ENCODE results near the gene MYO7A.

MYO7A gene

GRCh38 chr11:77144196-77144856, 16.3 kb downstream of the MYO7A start:
- Histone ChIP-seq H3K9ac (no peak overlapping the region), H3K27me3 (no peaks in the 10 kb centered on the region), H3K27ac (no peak overlapping the region), H3K4me3 (no peak overlapping the region), H4K20me1 (peaks cover 0 to 22% (median 0%) of the 10 kb centered on the region in 11 experiments; a peak in 6 of 22 replicates), H3K9me3 (replicated peaks in 1 of 11) (no peaks in the 10 kb centered on the region), H3K36me3 (no peaks in the 10 kb centered on the region), H3K4me1 (peaks cover 57 to 83% (median 76%) of the 10 kb centered on the region in 10 experiments), H3K4me2 (0 out of 22 replicates have a peak overlapping the region, but pooled peaks of 1 of the 11 experiments have one; percentile 80)
- TF ChIP-seq Cebpa-rat (IDR thresholded peaks at IDR 0.05), result no peak

- Histone ChIP-seq H3K9ac (no peak overlapping the region), H3K4me3 (no peak overlapping the region), H4K20me1 (peaks cover 0 to 22% (median 0%) of the 10 kb centered on the region in 11 experiments; a peak in 6 of 22 replicates), H3K9me3 (replicated peaks in 1 of 11) (no peaks in the 10 kb centered on the region), H3K4me1 (peaks cover 57 to 83% (median 76%) of the 10 kb centered on the region in 10 experiments), H3K36me3 (no peaks in the 10 kb centered on the region), H3K4me2 (no peak overlapping the region), H3K27ac (no peak overlapping the region), H3K27me3 (no peaks in the 10 kb centered on the region)
- TF ChIP-seq Cebpa-rat (IDR thresholded peaks at IDR 0.05), result no peak
Measured at GRCh38 chr11:77144857-77145428, 16.9 kb downstream of the MYO7A start.

GRCh38 chr11:77146261-77147035, 18.4 kb downstream of the MYO7A start:
- no peaks in the 10 kb centered on the region for H3K36me3 ChIP-seq

GRCh38 chr11:77147036-77147315, 18.9 kb downstream of the MYO7A start:
- Histone ChIP-seq H3K4me3 (no peak overlapping the region), H3K27me3 (peaks cover 0 to 5% (median 0%) of the 10 kb centered on the region in 11 experiments; a peak in 1 of 22 replicates), H3K27ac (peak overlapping the region in 1 of 11 experiments; percentile 50; a peak in 2 of 22 replicates), H3K36me3 (no peaks in the 10 kb centered on the region), H3K9me3 (replicated peaks in 1 of 11) (no peaks in the 10 kb centered on the region), H3K4me1 (peaks cover 63 to 83% (median 76%) of the 10 kb centered on the region in 10 experiments), H3K4me2 (peak overlapping the region; percentile 13 to 98 (median 92); a peak in 21 of 22 replicates), H4K20me1 (peaks cover 0 to 22% (median 0%) of the 10 kb centered on the region in 11 experiments; a peak in 8 of 22 replicates), H3K9ac (peak overlapping the region in 2 of 11 experiments; percentile 5 to 8; a peak in 1 of 22 replicates)
- TF ChIP-seq Cebpa-rat (IDR thresholded peaks at IDR 0.05), result no peak

More at GRCh38 chr11:77146261-77147035, 18.4 kb downstream of the MYO7A start:
- no peaks in the 10 kb centered on the region for H3K9me3 ChIP-seq (replicated peaks in 1 of 11)
- peak overlapping the region in 10 of 11 experiments; percentile 13 to 98 (median 92); a peak in 19 of 22 replicates for H3K4me2 ChIP-seq
- peaks cover 0 to 22% (median 0%) of the 10 kb centered on the region in 11 experiments; a peak in 8 of 22 replicates for H4K20me1 ChIP-seq
- peaks cover 60 to 83% (median 76%) of the 10 kb centered on the region in 10 experiments for H3K4me1 ChIP-seq
- H3K4me3 ChIP-seq, result no peak overlapping the region
- H3K9ac ChIP-seq, result peak overlapping the region in 2 of 11 experiments; percentile 5 to 8; a peak in 1 of 22 replicates
- H3K27me3 ChIP-seq, result peaks cover 0 to 5% (median 0%) of the 10 kb centered on the region in 11 experiments; a peak in 1 of 22 replicates
- peak overlapping the region in 1 of 11 experiments; percentile 50; a peak in 2 of 22 replicates for H3K27ac ChIP-seq
- TF ChIP-seq Cebpa-rat (IDR thresholded peaks at IDR 0.05), result no peak

DNA sequence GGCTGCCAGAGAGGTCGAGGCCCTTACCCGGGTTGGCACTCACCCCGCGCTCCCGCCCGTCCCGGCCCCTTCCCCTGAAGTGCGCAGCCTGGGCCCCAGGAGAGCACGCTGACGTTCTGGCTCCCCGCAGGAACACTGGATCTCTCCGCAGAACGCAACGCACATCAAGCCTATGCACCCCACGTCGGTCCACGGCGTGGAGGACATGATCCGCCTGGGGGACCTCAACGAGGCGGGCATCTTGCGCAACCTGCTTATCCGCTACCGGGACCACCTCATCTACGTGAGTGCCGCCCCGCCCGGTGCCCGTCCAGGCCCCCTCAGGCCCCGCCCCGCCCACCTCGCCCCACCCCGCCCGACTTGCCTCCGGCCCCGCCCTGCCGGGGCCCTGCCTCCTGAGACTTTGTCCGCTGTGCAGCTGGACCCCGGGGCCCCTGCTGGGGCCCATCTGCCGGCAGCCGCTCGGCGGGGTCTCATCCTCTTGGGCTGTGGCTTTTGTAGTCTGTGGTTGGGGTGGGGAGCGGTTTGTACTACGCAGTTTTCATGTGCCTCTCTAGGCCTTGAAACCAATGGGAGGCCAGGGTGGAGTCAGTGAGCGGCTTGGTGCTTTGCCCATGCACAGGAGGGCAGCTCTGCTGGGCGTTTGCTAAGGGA, 19.7 kb downstream of the MYO7A start:
- Histone ChIP-seq H3K9me3 (replicated peaks in 1 of 11) (no peaks in the 10 kb centered on the region), H3K4me2 (peak overlapping the region; percentile 76 to 99 (median 96)), H3K9ac (peak overlapping the region in 5 of 11 experiments; percentile 17 to 67 (median 41); a peak in 7 of 22 replicates)

DNA sequence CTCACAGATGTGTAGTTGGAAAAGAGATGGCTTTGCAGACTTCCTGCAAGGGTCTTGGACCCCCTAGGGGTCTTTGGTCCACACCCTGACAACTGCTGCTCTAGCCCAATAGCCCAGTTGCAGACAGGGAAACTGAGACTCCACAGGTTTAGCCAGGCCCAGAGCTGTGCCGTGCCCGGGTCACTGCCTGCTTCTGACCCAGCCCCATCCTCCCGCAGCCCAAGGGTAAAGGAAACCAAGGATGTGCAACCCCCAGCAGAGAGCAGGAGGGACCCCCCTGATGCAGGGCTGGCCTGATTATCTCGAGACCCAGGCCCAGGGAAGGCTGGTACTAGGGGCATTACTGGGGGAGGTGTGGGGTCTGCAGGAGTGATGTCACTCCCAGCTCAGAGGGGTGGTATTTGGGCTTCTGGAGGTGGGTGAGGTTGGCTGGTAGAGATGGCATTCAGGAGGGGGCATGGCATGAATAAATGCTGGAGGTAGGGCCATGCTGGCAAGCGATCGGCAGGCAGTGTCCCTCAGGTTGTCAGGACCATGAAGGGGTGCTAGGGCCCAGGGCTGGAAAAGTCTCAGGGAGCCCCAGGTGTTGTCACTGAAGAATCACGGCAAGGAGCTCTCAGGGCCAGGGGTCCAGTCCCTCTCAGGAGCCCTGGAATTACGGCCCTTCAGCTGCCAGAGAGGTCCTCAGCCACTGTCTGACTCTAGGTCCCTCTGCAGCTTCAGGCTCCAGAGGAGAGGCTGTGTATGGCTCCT, 21.1 kb downstream of the MYO7A start:
- Histone ChIP-seq H3K4me3 (no peak overlapping the region; a peak in 1 of 20 replicates), H3K4me2 (peak overlapping the region; percentile 86 to 99 (median 96)), H3K9me3 (replicated peaks in 1 of 11) (no peaks in the 10 kb centered on the region), H3K9ac (peak overlapping the region in 3 of 11 experiments; percentile 18 to 30 (median 21); a peak in 2 of 22 replicates), H4K20me1 (peaks cover 0 to 18% (median 0%) of the 10 kb centered on the region in 11 experiments; a peak in 7 of 22 replicates), H3K4me1 (peaks cover 74 to 86% (median 79%) of the 10 kb centered on the region in 10 experiments), H3K27me3 (peaks cover 0 to 5% (median 0%) of the 10 kb centered on the region in 11 experiments; a peak in 1 of 22 replicates), H3K36me3 (no peaks in the 10 kb centered on the region), H3K27ac (peak overlapping the region in 2 of 11 experiments; percentile 30 to 85; a peak in 3 of 22 replicates)
- no peak for TF ChIP-seq Cebpa-rat (IDR thresholded peaks at IDR 0.05)

More for the DNA sequence above, 19.7 kb downstream of the MYO7A start:
- Histone ChIP-seq H3K4me3 (peak overlapping the region in 4 of 10 experiments; percentile 9 to 54 (median 34); a peak in 5 of 20 replicates), H3K4me1 (peaks cover 63 to 83% (median 76%) of the 10 kb centered on the region in 10 experiments), H3K27me3 (peaks cover 0 to 5% (median 0%) of the 10 kb centered on the region in 11 experiments; a peak in 1 of 22 replicates), H4K20me1 (peaks cover 0 to 18% (median 1%) of the 10 kb centered on the region in 11 experiments; a peak in 9 of 22 replicates), H3K27ac (peak overlapping the region in 6 of 11 experiments; percentile 10 to 85 (median 36); a peak in 7 of 22 replicates), H3K36me3 (no peaks in the 10 kb centered on the region)
- TF ChIP-seq Cebpa-rat (IDR thresholded peaks at IDR 0.05), result peak in 3 of 11 experiments; percentile 21 to 44 (median 40); a peak in 2 of 22 replicates

DNA sequence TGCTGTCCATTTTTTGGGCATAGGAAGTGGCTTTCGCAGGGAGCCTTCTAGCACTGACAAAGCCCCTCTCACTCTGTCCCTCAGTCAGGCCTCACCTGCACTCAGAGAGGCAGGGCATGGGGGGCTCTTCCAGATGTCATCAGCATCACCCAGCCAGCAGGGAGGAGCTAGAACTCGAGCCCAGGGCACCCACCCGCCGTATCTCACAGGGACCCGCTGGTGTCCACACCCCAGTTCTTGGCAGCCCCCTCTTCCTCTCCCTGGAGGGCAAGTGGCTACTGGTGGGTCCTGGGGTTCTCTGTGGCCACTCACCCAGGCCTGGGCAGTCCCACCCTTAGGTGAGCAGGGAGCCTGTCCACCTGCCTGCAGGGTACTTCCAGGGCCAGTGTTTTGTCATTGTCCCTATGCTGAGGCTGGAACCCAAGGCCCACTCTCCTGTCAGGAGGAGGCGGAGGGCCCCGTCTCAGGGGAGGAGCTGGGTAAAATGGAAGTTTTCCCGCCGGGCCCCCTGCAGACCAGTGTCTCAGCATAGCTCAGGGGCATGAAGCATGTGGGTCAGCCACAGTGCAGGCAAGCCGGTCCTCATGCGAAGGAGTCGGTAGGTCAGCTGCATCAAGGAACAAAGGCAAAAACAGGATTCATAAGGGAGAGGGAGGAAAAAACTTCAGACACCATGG, 21.8 kb downstream of the MYO7A start:
- Histone ChIP-seq H3K27ac (peak overlapping the region in 2 of 11 experiments; percentile 84 to 85; a peak in 3 of 22 replicates), H3K4me3 (no peak overlapping the region), H3K9me3 (replicated peaks in 1 of 11) (no peaks in the 10 kb centered on the region), H3K4me1 (peaks cover 81 to 91% (median 86%) of the 10 kb centered on the region in 10 experiments), H3K36me3 (no peaks in the 10 kb centered on the region), H4K20me1 (peaks cover 0 to 18% (median 0%) of the 10 kb centered on the region in 11 experiments; a peak in 7 of 22 replicates), H3K9ac (peak overlapping the region in 3 of 11 experiments; percentile 18 to 30 (median 24); a peak in 2 of 22 replicates), H3K4me2 (peak overlapping the region; percentile 86 to 99 (median 96); a peak in 21 of 22 replicates), H3K27me3 (peaks cover 0 to 5% (median 0%) of the 10 kb centered on the region in 11 experiments; a peak in 1 of 22 replicates)
- no peak for TF ChIP-seq Cebpa-rat (IDR thresholded peaks at IDR 0.05)

All from BLaER1 treated with 17β-estradiol and CSF1 and Interleukin-3, amounts not matched to agents 10 nM and 100 nM (cell line).